Inflammatory macrophage treated with lipopolysaccharide for 4 hours (primary cell): Measurements from ENCODE around the gene RPS6KA2.
A peak's percentile ranks its signal among the peaks of the same experiment; 100 is the strongest.

Experiments used
- DNase-seq: peaks from one replicate; pipeline ENCODE4 v3.0.0-alpha.2; 2020

The RPS6KA2 gene

DNA sequence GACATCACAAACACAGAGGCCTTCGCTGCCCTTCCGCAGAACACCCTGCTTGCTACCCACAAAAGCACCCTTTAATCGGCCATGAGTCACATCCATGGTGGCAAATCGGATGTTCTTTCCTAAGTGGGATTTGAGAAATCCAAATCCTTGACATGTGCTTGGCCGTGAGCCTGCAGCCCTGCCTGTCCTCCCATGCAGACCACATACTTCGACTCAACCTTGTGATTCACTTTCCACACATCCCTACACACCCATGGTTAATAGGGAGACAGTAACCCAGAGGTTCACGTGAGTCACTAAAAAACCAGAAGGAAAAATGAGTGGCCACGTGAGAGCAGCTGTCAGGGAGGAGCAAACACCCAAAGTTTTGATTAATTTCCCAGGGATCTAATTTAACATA, 59.9 kb downstream of the RPS6KA2 start:
- no peak for DNase-seq

DNA sequence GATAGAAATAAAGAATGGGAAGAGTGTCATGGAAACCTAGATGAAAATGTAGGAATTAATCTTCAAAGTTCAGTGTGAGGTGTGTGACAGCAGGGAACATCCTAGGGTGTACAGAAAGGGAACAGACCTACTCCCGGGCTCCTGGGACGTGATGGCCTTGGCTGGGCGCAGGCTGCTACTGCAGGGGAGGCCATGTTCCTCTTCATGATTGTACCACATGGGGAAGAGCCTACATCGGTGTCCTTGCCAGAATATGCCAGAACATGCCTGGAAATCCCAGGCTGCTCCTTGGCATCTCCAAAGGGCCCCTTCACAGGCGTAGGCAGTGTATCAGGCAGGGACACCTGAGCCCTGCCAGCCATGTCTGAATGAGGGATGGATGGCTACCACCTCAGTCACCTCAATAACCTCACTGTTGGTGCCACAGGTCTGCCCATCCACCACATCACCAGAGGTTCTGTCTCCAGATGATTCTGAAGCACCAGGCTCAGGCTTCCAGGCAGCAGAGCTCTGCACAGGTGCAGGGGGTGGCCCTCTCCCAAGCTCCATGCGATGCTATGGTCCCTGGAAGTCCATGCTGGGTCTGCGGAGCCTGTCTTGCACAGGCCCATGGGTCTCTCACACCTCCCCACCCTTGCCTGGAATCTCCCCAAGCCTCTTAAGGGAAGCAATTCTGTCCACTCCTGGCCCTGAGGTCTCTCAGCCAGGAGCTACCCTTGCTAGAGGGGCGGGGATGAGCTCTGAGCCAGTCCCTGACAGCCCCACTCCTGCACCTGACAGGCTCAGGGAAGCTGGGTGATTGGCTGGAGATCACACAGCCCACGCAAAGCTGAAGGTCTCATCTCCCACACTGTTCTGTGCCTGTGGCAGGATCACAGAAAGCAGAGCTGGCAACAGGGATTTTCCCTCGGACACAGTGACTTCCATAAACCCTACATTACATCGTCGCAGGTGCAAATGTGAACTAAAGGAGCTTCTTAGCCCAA, 60.7 kb downstream of the RPS6KA2 start:
- no peak for DNase-seq

GRCh38 chr6:166565084-166565967, 61.7 kb downstream of the RPS6KA2 start:
- no peak for DNase-seq

DNA sequence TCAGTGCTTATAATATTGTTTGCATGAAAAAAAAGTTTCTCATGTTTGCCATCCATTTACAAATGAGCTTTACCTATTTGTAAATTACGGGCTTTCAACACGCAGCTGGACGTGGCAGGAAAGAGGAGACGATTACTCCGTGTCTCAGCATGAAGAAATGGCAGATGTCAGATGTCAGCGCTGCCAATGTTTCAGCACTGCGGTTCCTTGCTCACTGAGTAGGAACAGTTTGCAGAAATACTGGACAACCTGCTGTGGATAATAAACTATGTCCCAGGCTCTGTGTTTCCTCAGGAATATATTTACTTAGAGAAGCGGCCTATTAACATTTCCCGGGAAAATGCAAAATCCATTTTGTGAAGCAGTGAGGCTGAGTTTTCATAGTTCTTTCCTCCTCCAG, 63.2 kb downstream of the RPS6KA2 start:
- no peak for DNase-seq

DNA sequence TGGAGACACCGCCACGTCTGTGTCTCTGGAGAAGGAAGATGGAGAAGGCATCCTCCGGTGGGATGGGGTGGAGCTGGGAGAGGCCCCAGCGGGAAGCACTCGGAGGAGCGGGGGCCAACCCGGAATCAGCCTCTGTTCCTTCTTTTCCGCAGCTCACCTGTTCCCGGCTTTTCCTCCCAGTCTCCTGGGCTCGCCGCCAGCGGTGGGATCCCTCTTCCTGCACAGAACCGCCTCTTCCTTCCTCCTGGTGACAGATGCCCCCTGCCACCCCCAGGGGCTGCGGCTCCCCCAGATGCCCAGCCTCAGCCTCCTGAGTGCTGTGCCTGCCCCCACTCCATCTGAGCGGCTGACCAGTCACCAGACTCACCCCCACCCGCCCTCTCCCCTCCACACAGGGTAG, 63.9 kb downstream of the RPS6KA2 start:
- no peak for DNase-seq

GRCh38 chr6:166562726-166563125, 64.3 kb downstream of the RPS6KA2 start:
- no peak for DNase-seq

GRCh38 chr6:166561771-166562359, 65.2 kb downstream of the RPS6KA2 start:
- no peak for DNase-seq

DNA sequence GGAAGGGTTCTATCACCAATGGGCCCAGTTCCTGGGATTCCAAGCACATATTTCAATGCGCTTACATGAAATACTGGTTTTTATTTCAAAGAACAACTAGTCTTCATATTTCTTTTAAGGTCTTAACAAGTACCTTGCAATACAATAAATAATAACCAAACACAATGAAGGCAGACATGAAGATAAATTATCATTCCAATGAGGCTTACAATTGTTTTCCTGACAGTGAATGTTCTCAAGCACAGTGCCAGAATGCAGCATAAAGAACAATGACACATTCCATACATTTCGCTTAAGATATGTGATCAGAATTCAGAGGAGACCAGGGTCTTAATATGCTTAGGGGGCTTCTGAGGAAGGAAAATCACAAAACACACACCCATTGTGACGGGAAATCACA, 66.8 kb downstream of the RPS6KA2 start:
- no peak for DNase-seq

- DNase-seq, result no peak
These were observed 67.4 kb downstream of the RPS6KA2 start for GRCh38 chr6:166559662-166560061.

GRCh38 chr6:166559211-166559610, 67.8 kb downstream of the RPS6KA2 start:
- DNase-seq, result no peak

GRCh38 chr6:166558156-166559005, 68.7 kb downstream of the RPS6KA2 start:
- DNase-seq, result no peak

- DNase-seq, result peak; percentile 70
These were observed 70.2 kb downstream of the RPS6KA2 start for GRCh38 chr6:166556863-166557322.

DNA sequence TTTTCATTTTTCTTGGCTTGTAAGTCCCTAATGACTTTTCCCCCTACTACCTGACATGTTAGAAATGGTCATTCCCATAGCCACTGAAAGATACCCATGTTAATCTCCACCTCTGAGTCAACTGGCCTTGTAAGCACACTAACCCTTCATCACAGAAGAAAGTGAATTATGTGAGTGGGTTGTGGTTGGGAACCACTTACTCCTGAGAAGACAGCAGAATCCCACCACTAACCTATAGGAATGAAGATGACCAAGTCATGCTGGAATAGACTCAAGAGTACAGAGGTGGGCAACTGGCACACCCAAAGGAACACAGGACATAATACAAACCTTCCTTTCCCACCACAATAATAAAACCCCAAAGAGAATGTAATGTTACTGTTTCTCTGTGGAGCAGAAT, 70.7 kb downstream of the RPS6KA2 start:
- no peak for DNase-seq

- no peak for DNase-seq
These were observed 72.0 kb downstream of the RPS6KA2 start for GRCh38 chr6:166555086-166555485.

DNA sequence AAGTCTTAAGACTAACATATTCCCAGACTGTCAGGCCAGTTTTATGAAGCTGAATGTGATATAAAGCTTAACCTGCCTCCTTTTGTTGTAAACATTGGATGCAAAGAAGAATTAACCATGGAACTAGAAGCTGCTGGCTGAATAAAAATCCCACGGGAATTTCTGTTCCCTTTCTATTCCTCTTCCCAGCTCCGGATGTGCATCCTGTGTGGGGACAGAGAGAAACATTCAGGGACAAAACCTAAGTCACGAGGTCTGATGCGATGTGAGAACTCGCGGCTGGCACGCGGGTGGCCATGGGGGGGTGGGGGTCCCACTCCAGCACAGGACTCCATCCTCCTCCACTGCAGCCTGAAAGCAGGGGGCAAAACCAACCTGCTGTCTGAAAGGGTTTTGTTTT, 72.7 kb downstream of the RPS6KA2 start:
- no peak for DNase-seq

GRCh38 chr6:166553563-166554271, 73.3 kb downstream of the RPS6KA2 start:
- DNase-seq, result no peak

- no peak for DNase-seq
These were observed 74.5 kb downstream of the RPS6KA2 start for GRCh38 chr6:166552600-166552999.

GRCh38 chr6:166551754-166552495, 75.1 kb downstream of the RPS6KA2 start:
- no peak for DNase-seq

DNA sequence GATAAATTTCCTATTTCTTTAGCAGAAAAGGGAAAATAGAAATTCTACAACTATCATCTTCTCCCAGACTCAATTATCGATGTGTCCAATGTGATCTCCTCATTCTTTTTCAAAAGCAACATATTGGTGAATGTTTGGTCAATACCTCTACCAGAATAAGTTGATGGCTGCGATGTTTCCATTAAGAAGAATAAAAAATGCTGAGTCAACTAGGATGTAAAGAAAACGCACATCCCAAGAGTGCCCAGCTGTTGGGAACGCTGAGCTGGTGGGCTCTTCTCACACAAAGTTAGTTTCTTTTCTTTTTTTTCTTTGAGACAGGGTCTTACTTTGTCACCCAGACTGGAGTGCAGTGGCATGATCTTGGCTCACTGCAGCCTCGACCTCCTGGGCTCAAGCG, 80.4 kb downstream of the RPS6KA2 start:
- no peak for DNase-seq

DNA sequence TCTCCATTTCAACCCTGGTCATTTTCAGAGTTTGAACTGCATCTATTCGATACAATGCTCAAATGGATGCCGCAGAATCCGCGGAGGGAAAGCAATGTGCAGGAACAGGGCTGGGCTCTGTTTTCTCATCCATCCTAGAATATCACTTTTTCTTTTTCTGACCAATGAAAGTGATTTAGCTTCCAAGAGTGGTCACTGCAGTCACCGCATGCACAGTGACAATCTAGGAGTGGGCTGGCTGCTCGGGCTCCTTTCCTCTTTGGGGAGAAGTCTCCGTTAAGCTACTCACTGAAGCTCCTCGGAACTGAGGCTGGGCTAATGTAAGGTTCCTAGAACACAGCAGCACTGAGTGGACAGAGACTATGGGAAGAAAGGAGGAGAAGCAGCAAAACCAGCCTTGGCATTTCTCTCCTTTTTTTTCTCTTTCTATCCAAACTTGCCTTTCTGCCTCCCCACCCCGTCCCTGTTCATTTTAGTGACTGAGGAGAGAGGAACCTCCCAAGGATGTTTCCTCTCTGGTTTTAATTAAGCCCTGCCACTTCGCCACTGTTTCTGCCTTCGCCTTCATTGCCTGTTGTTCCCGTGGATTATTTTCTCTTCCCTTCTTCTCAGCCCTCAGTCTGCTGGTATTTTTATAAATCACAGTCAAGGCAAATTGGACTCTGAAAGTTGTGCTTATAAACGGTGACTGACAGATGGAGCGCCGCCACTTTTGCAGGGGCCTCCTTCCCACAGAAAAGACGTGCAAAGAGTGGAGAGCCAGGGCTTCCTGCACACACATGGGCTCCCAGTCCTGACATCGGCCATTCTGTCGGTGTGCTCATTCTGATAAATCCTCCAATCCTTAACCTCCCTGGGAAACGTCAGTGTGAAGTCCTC, 81.7 kb downstream of the RPS6KA2 start:
- no peak for DNase-seq
